GM19193 (cell line): Measurements from ENCODE around the gene AKIRIN1.

ENCODE experiments used
- POLR2A ChIP-seq: IDR thresholded peaks from 4 replicates; pipeline ENCODE4 v1.6.1; 2011; ENCODE audit not compliant: insufficient read depth, insufficient read length; ENCODE audit errors: extremely low read depth

AKIRIN1 gene

DNA sequence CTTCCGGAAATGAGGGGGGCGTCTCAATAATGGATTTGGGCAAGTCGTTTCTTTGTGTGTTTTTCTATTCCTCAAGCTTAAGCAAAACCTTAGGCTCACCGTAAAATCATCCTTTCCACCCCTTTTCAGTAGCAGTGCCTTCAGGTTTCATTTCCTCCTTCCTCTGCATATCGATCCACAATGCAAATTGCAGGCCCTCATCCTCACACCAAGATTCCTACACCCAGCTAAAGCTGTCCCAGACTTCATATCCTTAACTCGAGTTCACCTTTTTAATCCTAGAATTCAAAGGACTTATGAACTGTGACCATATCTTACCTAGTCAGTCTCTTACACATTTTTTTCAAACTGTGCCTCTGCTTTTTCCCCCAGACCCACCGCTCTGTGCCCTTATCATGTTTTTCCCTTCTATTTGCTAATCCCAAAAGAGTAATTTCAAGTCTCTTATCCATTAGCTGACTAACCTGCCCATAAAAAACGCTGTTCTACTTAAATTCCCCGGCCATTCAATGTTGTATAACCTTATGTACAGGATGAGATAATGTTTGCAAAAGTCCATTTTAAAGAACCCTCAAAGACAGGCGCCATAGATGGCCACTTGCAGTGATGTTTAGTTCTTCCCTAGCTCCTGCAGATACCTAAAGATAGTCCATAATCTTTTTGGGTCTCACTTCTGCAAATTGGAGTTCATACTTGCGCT, 1.5 kb downstream of the AKIRIN1 start:
- no peak for TF ChIP-seq POLR2A

GRCh38 chr1:38994196-38994595, 3.1 kb downstream of the AKIRIN1 start:
- TF ChIP-seq POLR2A, result no peak

DNA sequence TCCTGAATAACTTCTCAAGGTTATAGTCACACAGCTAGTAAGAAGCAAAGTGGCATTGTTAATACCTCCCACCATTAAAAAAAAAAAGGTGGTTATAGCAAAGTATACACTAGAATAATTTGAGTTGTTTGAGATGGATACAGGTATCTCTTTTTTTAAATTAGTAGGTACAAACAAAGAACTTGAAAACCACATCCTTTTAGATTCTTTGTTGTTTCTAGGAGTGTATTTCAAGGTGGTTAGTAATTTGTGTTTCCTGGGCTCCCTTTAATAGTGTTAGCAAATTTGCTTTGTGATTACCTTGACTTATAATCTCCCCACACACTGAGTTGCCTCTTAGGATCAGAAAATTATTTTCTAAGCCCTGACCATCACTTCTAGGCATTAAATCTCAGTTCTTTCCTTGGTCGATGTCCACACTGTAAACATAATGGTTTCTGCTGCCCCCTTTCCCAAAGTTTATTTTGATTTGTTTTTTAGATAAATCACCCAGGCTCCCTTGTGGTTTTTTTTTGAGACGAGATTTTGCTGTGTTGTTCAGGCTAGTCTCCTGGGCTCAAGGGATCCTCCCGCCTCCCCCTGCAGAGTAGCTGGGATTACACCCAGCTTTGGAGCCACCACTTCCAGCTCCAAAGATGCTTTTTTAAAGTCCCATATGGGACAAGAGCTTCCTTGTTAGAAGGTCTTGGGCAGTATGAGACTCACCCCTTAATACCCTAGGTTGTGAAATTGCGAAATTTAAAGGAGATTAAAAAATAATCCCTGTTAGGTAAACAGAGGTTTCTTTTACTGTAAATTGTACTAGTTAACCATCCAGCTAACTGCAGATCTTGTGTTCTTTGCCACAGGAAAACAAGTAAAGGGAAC, 6.2 kb downstream of the AKIRIN1 start:
- no peak for TF ChIP-seq POLR2A

GRCh38 chr1:38997901-38998190, 6.8 kb downstream of the AKIRIN1 start:
- TF ChIP-seq POLR2A, result no peak

DNA sequence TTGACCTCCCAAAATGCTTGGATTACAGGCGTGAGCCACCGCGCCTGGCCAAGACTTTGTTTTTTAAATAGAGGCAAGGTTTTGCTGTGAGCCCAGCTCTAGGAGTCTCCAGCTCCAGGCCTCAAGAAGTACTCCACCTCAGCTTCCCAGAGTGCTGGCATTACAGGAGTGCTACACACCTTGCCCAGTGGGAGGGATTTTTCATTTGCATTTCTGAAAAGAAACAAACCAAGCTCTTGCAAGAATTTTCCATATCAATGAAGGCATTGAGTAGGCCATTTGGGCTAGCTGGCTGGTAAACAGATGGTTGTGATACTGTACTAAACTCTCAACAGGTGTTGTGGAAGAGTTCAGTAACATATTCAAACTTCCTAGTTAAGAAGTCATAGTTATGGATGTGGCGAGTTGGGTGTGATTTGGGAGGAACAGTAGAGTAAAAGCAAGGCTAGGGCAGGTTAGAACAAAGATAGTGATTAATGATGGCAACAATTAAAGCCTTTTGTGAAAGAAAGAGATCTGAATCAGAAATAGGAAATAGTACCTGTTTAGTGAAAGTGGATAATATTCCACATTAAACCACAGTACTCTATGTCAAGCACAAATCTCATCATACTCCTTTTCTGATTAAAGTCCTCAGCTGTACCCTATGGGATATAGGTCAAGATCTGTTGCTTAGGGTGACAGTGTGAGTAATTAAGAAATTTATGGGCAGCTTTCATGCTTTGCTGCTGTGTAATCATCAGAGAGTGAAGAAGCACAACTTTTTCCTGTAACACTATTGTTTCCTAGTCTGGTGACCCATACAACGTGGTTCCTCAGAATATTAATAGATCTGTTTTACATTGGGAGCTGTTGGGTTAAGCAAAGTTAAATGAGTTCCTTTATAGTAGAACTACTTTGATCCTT, 10.7 kb downstream of the AKIRIN1 start:
- TF ChIP-seq POLR2A, result no peak

- TF ChIP-seq POLR2A, result no peak
Measured at GRCh38 chr1:39003281-39003680, 12.2 kb downstream of the AKIRIN1 start.

- TF ChIP-seq POLR2A, result no peak
Measured at GRCh38 chr1:39003794-39004193, 12.7 kb downstream of the AKIRIN1 start.

GRCh38 chr1:39006287-39006686, 15.2 kb downstream of the AKIRIN1 start:
- no peak for TF ChIP-seq POLR2A

DNA sequence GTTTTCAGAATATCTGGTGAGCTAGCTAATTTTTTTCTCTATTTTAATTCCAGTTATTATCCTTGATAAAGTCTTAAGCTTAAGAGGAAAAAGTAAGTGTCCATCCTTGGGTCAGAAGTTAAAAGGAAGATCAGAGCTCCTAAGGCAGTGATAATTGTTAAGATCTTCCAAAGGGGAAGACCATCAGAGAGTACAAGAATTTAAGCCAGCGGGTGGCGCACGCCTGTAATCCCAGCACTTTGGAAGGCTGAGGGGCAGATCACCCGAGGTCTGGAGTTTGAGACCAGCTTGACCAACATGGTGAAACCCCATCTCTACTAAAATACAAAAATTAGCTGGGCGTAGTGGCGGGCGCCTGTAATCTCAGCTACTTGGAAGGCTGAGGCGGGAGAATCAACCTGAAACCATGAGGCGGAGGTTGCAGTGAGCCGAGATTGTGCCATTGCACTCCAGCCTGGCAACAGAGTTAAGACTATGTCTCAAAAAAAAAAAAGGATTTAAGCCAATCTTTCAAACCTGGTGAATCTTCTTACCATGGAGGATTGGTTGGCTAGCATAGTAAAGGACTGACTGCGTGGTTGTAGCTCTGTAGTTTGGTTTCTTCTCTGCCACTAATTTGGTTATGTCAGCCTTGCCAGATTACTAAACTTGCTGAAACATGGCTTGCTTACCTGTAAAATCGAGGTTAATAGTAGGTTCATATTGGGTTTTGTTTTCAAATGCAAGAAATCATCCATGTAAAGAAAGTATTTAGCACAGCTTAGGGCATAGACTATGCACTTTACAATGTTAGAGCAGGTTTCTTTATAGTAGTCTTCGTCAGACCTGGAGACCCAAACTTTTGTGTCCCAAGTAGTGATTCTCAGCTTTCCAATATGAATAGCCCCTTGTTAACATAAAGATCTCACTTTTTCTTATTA, 15.9 kb downstream of the AKIRIN1 start:
- no peak for TF ChIP-seq POLR2A

DNA sequence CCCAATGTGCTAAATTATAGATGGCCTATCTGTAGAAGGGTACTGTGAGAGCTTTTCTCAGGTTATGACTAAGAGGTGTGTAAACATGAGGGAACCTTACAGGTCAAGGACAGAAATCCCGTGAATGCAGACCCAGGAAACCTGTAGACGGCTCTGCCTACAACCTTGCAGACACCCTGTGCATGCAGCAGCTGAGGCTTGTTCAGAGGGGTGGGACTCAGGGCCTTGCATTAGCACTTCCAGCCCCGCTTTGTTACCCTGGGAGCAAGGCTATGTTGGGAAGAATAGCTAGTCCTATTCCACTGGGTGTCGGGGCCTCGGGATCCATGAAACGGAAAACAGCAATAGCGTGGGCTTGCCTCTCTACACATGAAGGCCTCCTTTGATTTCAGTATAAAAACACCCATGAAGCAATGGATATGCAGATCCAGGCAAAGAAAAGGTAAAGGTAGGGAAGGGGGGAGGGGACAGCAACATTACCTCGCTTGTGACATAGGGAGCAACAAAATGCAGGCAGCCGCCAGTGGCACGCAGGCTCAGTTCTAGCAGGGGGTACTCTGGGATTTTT, 25.6 kb downstream of the AKIRIN1 start:
- TF ChIP-seq POLR2A, result no peak

DNA sequence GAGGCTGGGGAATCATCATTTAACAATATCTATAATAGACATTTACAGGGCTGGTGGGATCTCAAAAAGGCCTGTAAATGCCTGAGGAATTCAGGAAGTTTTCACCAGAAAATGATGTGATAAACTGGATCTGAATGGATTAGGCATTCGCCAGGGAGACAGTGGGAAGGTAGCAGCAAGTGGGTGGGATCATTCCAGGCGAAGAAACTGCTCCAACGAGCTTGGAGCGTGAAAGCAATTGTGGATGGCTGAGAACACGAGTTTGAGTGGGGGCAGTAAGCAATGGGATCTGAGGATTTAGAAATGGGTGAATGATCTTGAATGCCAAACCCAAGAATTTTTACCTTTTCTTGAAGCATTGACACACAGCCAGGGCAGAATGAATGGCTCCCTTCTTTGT, 26.2 kb downstream of the AKIRIN1 start:
- no peak for TF ChIP-seq POLR2A

- no peak for TF ChIP-seq POLR2A
Measured at GRCh38 chr1:39021426-39021825, 30.4 kb downstream of the AKIRIN1 start.

GRCh38 chr1:39023140-39023539, 32.1 kb downstream of the AKIRIN1 start:
- no peak for TF ChIP-seq POLR2A

DNA sequence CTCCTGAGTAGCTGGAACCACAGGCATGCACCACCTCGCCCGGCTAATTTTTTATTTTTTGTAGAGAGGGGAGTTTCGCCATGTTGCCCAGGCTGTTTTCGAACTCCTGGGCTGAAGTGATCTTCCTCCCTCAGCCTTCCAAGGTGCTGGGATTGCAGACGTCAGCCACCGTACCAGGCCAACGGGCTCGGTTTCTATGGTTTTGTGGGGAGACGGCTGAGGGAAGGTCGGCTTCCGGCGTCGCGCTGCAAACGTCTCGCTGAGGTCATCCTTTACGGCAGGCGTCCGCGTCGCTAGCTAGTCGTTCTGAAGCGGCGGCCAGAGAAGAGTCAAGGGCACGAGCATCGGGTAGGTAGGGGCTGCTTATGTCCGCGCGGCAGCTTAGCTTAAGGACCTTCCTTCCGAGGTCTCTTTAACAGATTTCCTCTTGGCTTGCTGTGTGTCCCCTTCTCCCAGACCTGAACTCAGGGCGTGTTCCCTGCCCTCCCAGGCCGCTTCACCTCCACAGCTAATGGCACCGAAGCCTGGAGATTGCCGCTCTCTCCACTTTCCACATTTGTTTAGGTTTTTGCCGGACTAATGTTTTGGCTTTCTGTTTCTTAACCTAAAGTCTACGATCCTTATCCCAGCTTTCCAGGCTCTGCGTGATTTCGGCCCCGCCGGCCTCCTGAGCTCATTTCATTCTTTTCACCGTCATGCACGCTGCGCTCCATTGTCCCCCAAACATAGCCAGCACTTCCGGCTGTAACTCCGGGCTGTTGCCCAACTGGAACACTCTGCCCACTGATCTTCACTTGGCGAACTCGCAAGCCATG, 35.2 kb downstream of the AKIRIN1 start, which contains the start of gene NDUFS5:
Gene NDUFS5 (plus strand): TSS at position 300 of the 815 bp plus-strand sequence. CDS start 2,375 bp downstream, outside the sequence.
- peak; percentile 80 for TF ChIP-seq POLR2A
